Peyer's patch (tissue), 4 donors: ENCODE measurements around the gene ABCF2. TPM values are rescaled to one million over a fixed set of nuclear protein-coding genes. Genes with fewer than 3 reads are reported as not detected.

Source experiments
- DNase-seq, 3 donors: peaks; one replicate each; pipeline ENCODE4 v3.0.0-alpha.2; 2017 to 2019
- H3K27ac ChIP-seq, 4 donors: fragments of 200-600 bp; sonication (generic); one replicate each; pipeline ENCODE4 v1.5.1; 2016 to 2019
- H3K27me3 ChIP-seq, 2 donors: fragments of 200-600 bp; sonication (generic); one replicate each; pipeline ENCODE4 v1.5.1; 2019
- H3K36me3 ChIP-seq, 3 donors: fragments of 200-600 bp; sonication (generic); one replicate each; pipeline ENCODE4 v1.5.1; 2016 to 2019
- H3K4me1 ChIP-seq, 4 donors: fragments of 200-600 bp; sonication (generic); one replicate each; pipeline ENCODE4 v1.5.1; 2016 to 2019
- H3K4me3 ChIP-seq, 4 donors: fragments of 200-600 bp; sonication (generic); 1 replicate in 3 of 4; 2 replicates in 1 of 4; pipeline ENCODE4 v1.5.1; 2016 to 2019; ENCODE audit warnings: mild to moderate bottlenecking in 1 of 4
- H3K9me3 ChIP-seq, 4 donors: fragments of 200-600 bp; sonication (generic); one replicate each; pipeline ENCODE4 v1.5.1; 2016 to 2019; ENCODE audit warnings: mild to moderate bottlenecking in 1 of 4
- CTCF ChIP-seq, 6 experiments: fragments of 450-650 bp in 4 of 6; fragments of 200-600 bp in 2 of 6; sonication (generic) in 1 of 6; IDR thresholded peaks; one replicate each; pipeline ENCODE4 v1.5.1; 2017 to 2019; ENCODE audit warnings: antibody characterized with exemption in 6 of 6, mild to moderate bottlenecking in 3 of 6, moderate library complexity in 1 of 6
- POLR2A ChIP-seq, 2 donors: fragments of 450-650 bp; IDR thresholded peaks; one replicate each; pipeline ENCODE4 v1.5.1; 2017; ENCODE audit warnings: antibody characterized with exemption in 2 of 2, mild to moderate bottlenecking in 2 of 2, moderate library complexity in 2 of 2
- total RNA-seq, 4 donors: library from RNA; depleted of rRNA; stranded (reverse); fragments of >200 nt; gene quantifications; one replicate each; pipeline ENCODE4 v1.1.0, GENCODE V29; 2016

The ABCF2 gene
- total RNA-seq, 4 donors from 2014 or later: 20.7 to 29.7 (median 26.4) TPM

GRCh38 chr7:151237244-151238189 lies 10.5 kb upstream of the ABCF2 start:
- Histone ChIP-seq H3K36me3 (peaks cover 0 to 55% (median 0%) of the 10 kb centered on the region in 3 donors), H3K9me3 (no peaks in the 10 kb centered on the region), H3K4me3 (no peak overlapping the region), H3K4me1 (peaks cover 0 to 12% (median 7%) of the 10 kb centered on the region in 4 donors), H3K27ac (no peak overlapping the region), H3K27me3 (no peaks in the 10 kb centered on the region)
- peak in 1 of 3 donors; percentile 40 for DNase-seq
- TF ChIP-seq CTCF (IDR thresholded peaks at IDR 0.05): no peak
- no peak for TF ChIP-seq POLR2A (IDR thresholded peaks at IDR 0.05)

- H3K4me1 ChIP-seq: peaks cover 0 to 12% (median 7%) of the 10 kb centered on the region in 4 donors
- H3K4me3 ChIP-seq: no peak overlapping the region
- no peak overlapping the region for H3K27ac ChIP-seq
- TF ChIP-seq CTCF (IDR thresholded peaks at IDR 0.05) (no peak), POLR2A (IDR thresholded peaks at IDR 0.05) (no peak)
- no peaks in the 10 kb centered on the region for H3K9me3 ChIP-seq
- no peaks in the 10 kb centered on the region for H3K27me3 ChIP-seq
- peak in 1 of 3 donors; percentile 25 for DNase-seq
- H3K36me3 ChIP-seq: peaks cover 0 to 55% (median 0%) of the 10 kb centered on the region in 3 donors
Observed at GRCh38 chr7:151236406-151236805, 9.4 kb upstream of the ABCF2 start.

- H3K4me1 ChIP-seq: peaks cover 0 to 12% (median 7%) of the 10 kb centered on the region in 4 donors
- DNase-seq: peak in 1 of 3 donors; percentile 31
- H3K27ac ChIP-seq: no peak overlapping the region
- TF ChIP-seq CTCF (IDR thresholded peaks at IDR 0.05): no peak
- TF ChIP-seq POLR2A (IDR thresholded peaks at IDR 0.05): no peak
- no peak overlapping the region for H3K4me3 ChIP-seq
- H3K27me3 ChIP-seq: no peaks in the 10 kb centered on the region
- peaks cover 0 to 53% (median 0%) of the 10 kb centered on the region in 3 donors for H3K36me3 ChIP-seq
- H3K9me3 ChIP-seq: no peaks in the 10 kb centered on the region
Observed at GRCh38 chr7:151235091-151235787, 8.2 kb upstream of the ABCF2 start.

GRCh38 chr7:151233804-151234203 lies 6.8 kb upstream of the ABCF2 start:
- peaks cover 0 to 12% (median 7%) of the 10 kb centered on the region in 4 donors for H3K4me1 ChIP-seq
- no peaks in the 10 kb centered on the region for H3K27me3 ChIP-seq
- peak overlapping the region in 1 of 4 donors; percentile 92 for H3K4me3 ChIP-seq
- H3K36me3 ChIP-seq: peaks cover 0 to 39% (median 0%) of the 10 kb centered on the region in 3 donors
- no peaks in the 10 kb centered on the region for H3K9me3 ChIP-seq
- DNase-seq: peak in 1 of 3 donors; percentile 25
- peak overlapping the region in 1 of 4 donors; percentile 90 for H3K27ac ChIP-seq
- no peak for TF ChIP-seq POLR2A (IDR thresholded peaks at IDR 0.05)
- no peak for TF ChIP-seq CTCF (IDR thresholded peaks at IDR 0.05)

GRCh38 chr7:151232917-151233701 lies 6.1 kb upstream of the ABCF2 start:
- peak overlapping the region; percentile 78 to 90 (median 82) for H3K27ac ChIP-seq
- peaks cover 0 to 14% (median 7%) of the 10 kb centered on the region in 4 donors for H3K4me1 ChIP-seq
- H3K9me3 ChIP-seq: no peaks in the 10 kb centered on the region
- peak in 2 of 3 donors; percentile 37 to 60 for DNase-seq
- peaks cover 0 to 32% (median 0%) of the 10 kb centered on the region in 3 donors for H3K36me3 ChIP-seq
- H3K27me3 ChIP-seq: no peaks in the 10 kb centered on the region
- TF ChIP-seq CTCF (IDR thresholded peaks at IDR 0.05): no peak
- no peak for TF ChIP-seq POLR2A (IDR thresholded peaks at IDR 0.05)
- H3K4me3 ChIP-seq: peak overlapping the region; percentile 92 to 100 (median 94)
